ENCODE measurements around the gene IL17RE.

IL17RE gene

GRCh38 chr3:9930804-9931418 is 28.3 kb downstream of the IL17RE start:
- H3K27ac ChIP-seq (ENCODE audit: low read depth, low read length) = no peak overlapping the region
- peaks cover 5 to 32% (median 30%) of the 10 kb centered on the region in 5 donors for H3K4me1 ChIP-seq (ENCODE audit: control insufficient read depth in 5 of 5, insufficient read depth in 5 of 5, low read length in 5 of 5)
- no peaks in the 10 kb centered on the region for H3K27me3 ChIP-seq (ENCODE audit: control insufficient read depth in 5 of 5, insufficient read depth in 4 of 5, low read length in 5 of 5)
- H3K9me3 ChIP-seq (ENCODE audit: control insufficient read depth in 5 of 5, low read length in 5 of 5) = no peaks in the 10 kb centered on the region
- H3K36me3 ChIP-seq (ENCODE audit: control insufficient read depth in 5 of 5, insufficient read depth in 5 of 5, low read length in 5 of 5) = peaks cover 2 to 29% (median 14%) of the 10 kb centered on the region in 5 donors
- no peak overlapping the region for H3K9ac ChIP-seq (ENCODE audit: low read length in 5 of 5)
- H3K4me3 ChIP-seq (ENCODE audit: low read depth in 1 of 5, low read length in 5 of 5) = no peak overlapping the region

DNA sequence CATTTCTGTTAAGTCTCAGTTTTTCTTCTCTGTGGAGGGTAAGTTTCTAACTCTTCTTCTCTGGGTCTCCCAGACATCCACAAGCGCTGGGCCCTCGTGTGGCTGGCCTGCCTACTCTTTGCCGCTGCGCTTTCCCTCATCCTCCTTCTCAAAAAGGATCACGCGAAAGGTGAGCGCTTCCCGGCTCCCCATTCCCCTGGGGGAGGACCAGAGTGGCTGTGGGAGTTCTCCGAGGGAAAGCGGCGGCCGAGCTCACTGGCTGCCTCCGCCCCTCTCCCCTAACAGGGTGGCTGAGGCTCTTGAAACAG is 29.8 kb downstream of the IL17RE start:
- Histone ChIP-seq H3K27ac (ENCODE audit: low read depth, low read length) (peak overlapping the region; percentile 89), H3K27me3 (ENCODE audit: control insufficient read depth in 5 of 5, insufficient read depth in 4 of 5, low read length in 5 of 5) (no peaks in the 10 kb centered on the region), H3K36me3 (ENCODE audit: control insufficient read depth in 5 of 5, insufficient read depth in 5 of 5, low read length in 5 of 5) (peaks cover 5 to 39% (median 15%) of the 10 kb centered on the region in 5 donors), H3K4me3 (ENCODE audit: low read depth in 1 of 5, low read length in 5 of 5) (peak overlapping the region in 4 of 5 donors; percentile 81 to 92 (median 86)), H3K9me3 (ENCODE audit: control insufficient read depth in 5 of 5, low read length in 5 of 5) (no peaks in the 10 kb centered on the region), H3K9ac (ENCODE audit: low read length in 5 of 5) (peak overlapping the region; percentile 67 to 93 (median 70)), H3K4me1 (ENCODE audit: control insufficient read depth in 5 of 5, insufficient read depth in 5 of 5, low read length in 5 of 5) (peaks cover 5 to 37% (median 32%) of the 10 kb centered on the region in 5 donors)

GRCh38 chr3:9932843-9933560 is 30.4 kb downstream of the IL17RE start:
- peak overlapping the region in 4 of 5 donors; percentile 81 to 92 (median 86) for H3K4me3 ChIP-seq (ENCODE audit: low read depth in 1 of 5, low read length in 5 of 5)
- H3K36me3 ChIP-seq (ENCODE audit: control insufficient read depth in 5 of 5, insufficient read depth in 5 of 5, low read length in 5 of 5) = peaks cover 5 to 44% (median 20%) of the 10 kb centered on the region in 5 donors
- peak overlapping the region; percentile 89 for H3K27ac ChIP-seq (ENCODE audit: low read depth, low read length)
- peaks cover 5 to 39% (median 32%) of the 10 kb centered on the region in 5 donors for H3K4me1 ChIP-seq (ENCODE audit: control insufficient read depth in 5 of 5, insufficient read depth in 5 of 5, low read length in 5 of 5)
- peak overlapping the region in 4 of 5 donors; percentile 70 to 93 (median 87) for H3K9ac ChIP-seq (ENCODE audit: low read length in 5 of 5)
- no peaks in the 10 kb centered on the region for H3K9me3 ChIP-seq (ENCODE audit: control insufficient read depth in 5 of 5, low read length in 5 of 5)
- H3K27me3 ChIP-seq (ENCODE audit: control insufficient read depth in 5 of 5, insufficient read depth in 4 of 5, low read length in 5 of 5) = no peaks in the 10 kb centered on the region

- Histone ChIP-seq H3K27ac (ENCODE audit: low read depth, low read length) (peak within 1 kb of the TSS; percentile 89), H3K36me3 (ENCODE audit: control insufficient read depth in 5 of 5, insufficient read depth in 5 of 5, low read length in 5 of 5) (peaks cover 5 to 42% (median 19%) of the 10 kb centered on the region in 5 donors), H3K9ac (ENCODE audit: low read length in 5 of 5) (peak within 1 kb of the TSS; percentile 63 to 93 (median 90)), H3K9me3 (ENCODE audit: control insufficient read depth in 5 of 5, low read length in 5 of 5) (no peaks in the 10 kb centered on the region), H3K27me3 (ENCODE audit: control insufficient read depth in 5 of 5, insufficient read depth in 4 of 5, low read length in 5 of 5) (no peaks in the 10 kb centered on the region), H3K4me3 (ENCODE audit: low read depth in 1 of 5, low read length in 5 of 5) (peak within 1 kb of the TSS; percentile 81 to 92 (median 86)), H3K4me1 (ENCODE audit: control insufficient read depth in 5 of 5, insufficient read depth in 5 of 5, low read length in 5 of 5) (peaks cover 5 to 39% (median 32%) of the 10 kb centered on the region in 5 donors)
Observed at GRCh38 chr3:9933561-9934234, 31.1 kb downstream of the IL17RE start, which contains the start of gene CRELD1. Gene CRELD1 (plus strand): TSS chr3:9933834. CDS start chr3:9934439, 605 bp downstream.

GRCh38 chr3:9934235-9934621 is 31.6 kb downstream of the IL17RE start:
- H3K4me1 ChIP-seq (ENCODE audit: control insufficient read depth in 5 of 5, insufficient read depth in 5 of 5, low read length in 5 of 5) = peaks cover 5 to 39% (median 32%) of the 10 kb centered on the region in 5 donors
- no peaks in the 10 kb centered on the region for H3K9me3 ChIP-seq (ENCODE audit: control insufficient read depth in 5 of 5, low read length in 5 of 5)
- peak overlapping the region; percentile 63 to 93 (median 90) for H3K9ac ChIP-seq (ENCODE audit: low read length in 5 of 5)
- H3K27me3 ChIP-seq (ENCODE audit: control insufficient read depth in 5 of 5, insufficient read depth in 4 of 5, low read length in 5 of 5) = no peaks in the 10 kb centered on the region
- peaks cover 5 to 39% (median 19%) of the 10 kb centered on the region in 5 donors for H3K36me3 ChIP-seq (ENCODE audit: control insufficient read depth in 5 of 5, insufficient read depth in 5 of 5, low read length in 5 of 5)
- H3K27ac ChIP-seq (ENCODE audit: low read depth, low read length) = peak overlapping the region; percentile 89
- peak overlapping the region; percentile 81 to 92 (median 86) for H3K4me3 ChIP-seq (ENCODE audit: low read depth in 1 of 5, low read length in 5 of 5)

DNA sequence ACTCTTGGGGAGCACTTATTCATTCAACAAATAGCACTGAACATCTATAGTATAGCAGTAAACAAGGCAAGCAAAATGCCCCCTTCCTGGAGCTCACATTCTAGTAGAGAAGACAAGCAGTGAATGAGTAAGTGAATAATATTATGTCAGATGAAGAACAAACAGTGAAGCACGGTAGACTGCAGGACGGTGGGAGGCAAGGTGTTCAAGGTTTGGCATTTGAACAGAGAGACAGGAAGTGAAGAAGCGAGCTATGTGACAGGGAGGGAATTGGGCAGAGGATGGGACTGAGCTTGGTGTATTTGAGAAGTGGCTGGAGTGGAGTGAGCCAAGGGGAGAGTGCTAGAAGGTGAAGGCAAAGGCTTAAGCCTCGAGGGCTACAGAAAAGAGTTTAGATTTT is 32.3 kb downstream of the IL17RE start:
- Histone ChIP-seq H3K27me3 (ENCODE audit: control insufficient read depth in 5 of 5, insufficient read depth in 4 of 5, low read length in 5 of 5) (no peaks in the 10 kb centered on the region), H3K27ac (ENCODE audit: low read depth, low read length) (peak overlapping the region; percentile 20), H3K36me3 (ENCODE audit: control insufficient read depth in 5 of 5, insufficient read depth in 5 of 5, low read length in 5 of 5) (peaks cover 5 to 32% (median 14%) of the 10 kb centered on the region in 5 donors), H3K4me1 (ENCODE audit: control insufficient read depth in 5 of 5, insufficient read depth in 5 of 5, low read length in 5 of 5) (peaks cover 5 to 39% (median 32%) of the 10 kb centered on the region in 5 donors), H3K4me3 (ENCODE audit: low read depth in 1 of 5, low read length in 5 of 5) (peak overlapping the region in 1 of 5 donors; percentile 86), H3K9ac (ENCODE audit: low read length in 5 of 5) (peak overlapping the region in 3 of 5 donors; percentile 17 to 91 (median 32)), H3K9me3 (ENCODE audit: control insufficient read depth in 5 of 5, low read length in 5 of 5) (no peaks in the 10 kb centered on the region)

- no peaks in the 10 kb centered on the region for H3K27me3 ChIP-seq (ENCODE audit: control insufficient read depth in 5 of 5, insufficient read depth in 4 of 5, low read length in 5 of 5)
- no peak overlapping the region for H3K27ac ChIP-seq (ENCODE audit: low read depth, low read length)
- H3K4me3 ChIP-seq (ENCODE audit: low read depth in 1 of 5, low read length in 5 of 5) = no peak overlapping the region
- no peak overlapping the region for H3K9ac ChIP-seq (ENCODE audit: low read length in 5 of 5)
- H3K4me1 ChIP-seq (ENCODE audit: control insufficient read depth in 5 of 5, insufficient read depth in 5 of 5, low read length in 5 of 5) = peaks cover 5 to 39% (median 32%) of the 10 kb centered on the region in 5 donors
- H3K36me3 ChIP-seq (ENCODE audit: control insufficient read depth in 5 of 5, insufficient read depth in 5 of 5, low read length in 5 of 5) = peaks cover 5 to 27% (median 14%) of the 10 kb centered on the region in 5 donors
- no peaks in the 10 kb centered on the region for H3K9me3 ChIP-seq (ENCODE audit: control insufficient read depth in 5 of 5, low read length in 5 of 5)
Observed at GRCh38 chr3:9935966-9936510, 33.4 kb downstream of the IL17RE start.

GRCh38 chr3:9937486-9938238 is 35.0 kb downstream of the IL17RE start:
- peaks cover 5 to 34% (median 25%) of the 10 kb centered on the region in 5 donors for H3K4me1 ChIP-seq (ENCODE audit: control insufficient read depth in 5 of 5, insufficient read depth in 5 of 5, low read length in 5 of 5)
- H3K4me3 ChIP-seq (ENCODE audit: low read depth in 1 of 5, low read length in 5 of 5) = no peak overlapping the region
- no peaks in the 10 kb centered on the region for H3K27me3 ChIP-seq (ENCODE audit: control insufficient read depth in 5 of 5, insufficient read depth in 4 of 5, low read length in 5 of 5)
- peaks cover 5 to 36% (median 19%) of the 10 kb centered on the region in 5 donors for H3K36me3 ChIP-seq (ENCODE audit: control insufficient read depth in 5 of 5, insufficient read depth in 5 of 5, low read length in 5 of 5)
- H3K27ac ChIP-seq (ENCODE audit: low read depth, low read length) = no peak overlapping the region
- no peaks in the 10 kb centered on the region for H3K9me3 ChIP-seq (ENCODE audit: control insufficient read depth in 5 of 5, low read length in 5 of 5)
- peak overlapping the region in 1 of 5 donors; percentile 56 for H3K9ac ChIP-seq (ENCODE audit: low read length in 5 of 5)

DNA sequence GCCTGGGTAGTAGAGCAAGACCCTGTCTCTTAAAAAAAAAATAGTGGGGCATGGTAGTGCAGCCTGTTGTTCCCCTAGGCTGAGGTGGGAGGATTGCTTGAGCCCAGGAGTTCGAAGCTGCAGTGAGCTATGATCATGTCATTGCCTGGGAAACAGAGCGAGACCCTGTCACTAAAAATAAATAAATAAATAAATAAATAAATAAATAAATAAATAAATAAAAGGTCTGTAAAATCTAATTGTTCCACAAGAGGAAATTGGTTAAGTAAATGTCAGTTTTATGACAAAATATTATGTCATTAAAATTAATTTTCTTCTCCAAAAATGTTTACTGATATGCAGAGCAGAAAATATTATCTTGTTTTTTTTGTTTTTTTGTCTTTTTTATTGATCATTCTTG is 36.3 kb downstream of the IL17RE start:
- H3K27me3 ChIP-seq (ENCODE audit: control insufficient read depth in 5 of 5, insufficient read depth in 4 of 5, low read length in 5 of 5) = no peaks in the 10 kb centered on the region
- no peak overlapping the region for H3K27ac ChIP-seq (ENCODE audit: low read depth, low read length)
- no peaks in the 10 kb centered on the region for H3K9me3 ChIP-seq (ENCODE audit: control insufficient read depth in 5 of 5, low read length in 5 of 5)
- H3K9ac ChIP-seq (ENCODE audit: low read length in 5 of 5) = no peak overlapping the region
- H3K4me1 ChIP-seq (ENCODE audit: control insufficient read depth in 5 of 5, insufficient read depth in 5 of 5, low read length in 5 of 5) = peaks cover 5 to 26% (median 17%) of the 10 kb centered on the region in 5 donors
- H3K36me3 ChIP-seq (ENCODE audit: control insufficient read depth in 5 of 5, insufficient read depth in 5 of 5, low read length in 5 of 5) = peaks cover 5 to 49% (median 28%) of the 10 kb centered on the region in 5 donors
- no peak overlapping the region for H3K4me3 ChIP-seq (ENCODE audit: low read depth in 1 of 5, low read length in 5 of 5)
